Diencephalon (tissue), 1 donor: ENCODE data around the gene LSP1. TPM values are rescaled to one million over a fixed set of nuclear protein-coding genes. Genes with fewer than 3 reads are reported as not detected.

ENCODE experiments used
- small RNA-seq: library from RNA; depleted of rRNA; stranded (forward); fragments of <200 nt; gene quantifications from one replicate; pipeline ENCODE3, GENCODE V24; 2014
- total RNA-seq: library from RNA; depleted of rRNA; stranded (reverse); fragments of >200 nt; gene quantifications from one replicate; pipeline ENCODE4 v1.2.3, GENCODE V29; 2014

LSP1 gene, protein sequence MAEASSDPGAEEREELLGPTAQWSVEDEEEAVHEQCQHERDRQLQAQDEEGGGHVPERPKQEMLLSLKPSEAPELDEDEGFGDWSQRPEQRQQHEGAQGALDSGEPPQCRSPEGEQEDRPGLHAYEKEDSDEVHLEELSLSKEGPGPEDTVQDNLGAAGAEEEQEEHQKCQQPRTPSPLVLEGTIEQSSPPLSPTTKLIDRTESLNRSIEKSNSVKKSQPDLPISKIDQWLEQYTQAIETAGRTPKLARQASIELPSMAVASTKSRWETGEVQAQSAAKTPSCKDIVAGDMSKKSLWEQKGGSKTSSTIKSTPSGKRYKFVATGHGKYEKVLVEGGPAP
- 1.2 TPM for total RNA-seq

DNA sequence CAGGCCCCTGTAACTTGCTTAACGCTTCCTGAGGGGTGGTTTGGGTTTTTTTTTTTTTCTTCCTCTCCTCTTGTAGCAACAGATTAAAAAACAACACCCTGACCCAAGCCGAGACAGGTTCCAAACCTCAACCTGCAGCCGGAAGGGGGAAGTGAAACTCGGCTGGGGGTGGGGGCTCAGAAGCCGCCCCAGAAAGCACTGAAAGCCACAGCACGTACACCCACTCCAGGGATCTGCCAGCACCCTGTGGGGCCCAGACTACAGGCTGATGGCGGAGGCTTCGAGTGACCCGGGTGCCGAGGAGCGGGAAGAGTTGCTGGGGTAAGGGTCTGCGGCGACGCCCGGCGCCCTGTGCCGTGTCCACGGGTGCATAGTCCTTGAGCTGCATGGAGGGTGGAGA, at the start of gene LSP1:
LSP1 (plus strand) TSS at position 208 of the 400 bp plus-strand sequence; CDS start at position 269, 61 bp downstream.

DNA sequence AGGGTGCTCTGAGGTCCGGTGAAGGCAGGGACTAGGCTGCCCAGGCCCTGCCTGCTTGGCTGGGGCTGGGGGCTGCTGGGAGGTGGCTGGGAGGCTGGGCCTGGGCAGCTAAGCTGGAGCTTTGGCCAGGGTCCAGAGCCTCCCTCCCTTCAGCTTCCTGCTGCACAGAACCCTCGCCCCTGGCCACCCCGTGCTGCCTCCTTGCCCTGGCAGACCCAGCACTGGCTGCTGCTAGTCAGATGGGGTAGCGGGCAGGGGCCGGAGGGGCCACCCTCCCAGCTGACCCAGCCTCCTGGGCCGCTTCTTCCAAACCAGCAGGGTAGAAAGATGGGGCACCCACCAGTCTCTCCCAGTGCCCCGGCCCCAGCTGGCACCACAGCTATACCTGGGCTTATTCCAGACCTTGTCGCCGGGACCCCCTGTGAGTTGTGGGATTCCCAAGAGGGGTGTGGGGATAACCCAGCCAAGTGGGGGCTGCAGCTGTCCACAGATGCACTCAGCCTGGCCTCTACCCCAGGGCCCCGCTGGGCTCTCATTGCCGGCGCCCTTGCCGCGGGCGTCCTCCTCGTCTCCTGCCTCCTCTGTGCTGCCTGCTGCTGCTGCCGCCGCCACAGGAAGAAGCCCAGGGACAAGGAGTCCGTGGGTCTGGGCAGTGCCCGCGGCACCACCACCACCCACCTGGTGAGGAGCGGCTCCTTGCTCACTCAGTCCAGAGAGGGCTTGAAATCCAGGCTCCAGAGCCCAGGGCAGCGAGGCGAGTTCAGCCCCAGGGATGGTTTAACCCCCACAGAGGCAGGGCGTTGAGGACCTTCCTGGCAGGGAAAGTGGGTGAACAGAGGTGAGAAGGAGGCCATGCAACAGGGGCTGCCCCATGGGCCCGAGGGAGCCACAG, 17.9 kb upstream of the LSP1 start, which contains the start of gene SYT8:
SYT8 (plus strand) TSS at position 212 of the 892 bp plus-strand sequence; CDS start at position 328, 116 bp downstream.

DNA sequence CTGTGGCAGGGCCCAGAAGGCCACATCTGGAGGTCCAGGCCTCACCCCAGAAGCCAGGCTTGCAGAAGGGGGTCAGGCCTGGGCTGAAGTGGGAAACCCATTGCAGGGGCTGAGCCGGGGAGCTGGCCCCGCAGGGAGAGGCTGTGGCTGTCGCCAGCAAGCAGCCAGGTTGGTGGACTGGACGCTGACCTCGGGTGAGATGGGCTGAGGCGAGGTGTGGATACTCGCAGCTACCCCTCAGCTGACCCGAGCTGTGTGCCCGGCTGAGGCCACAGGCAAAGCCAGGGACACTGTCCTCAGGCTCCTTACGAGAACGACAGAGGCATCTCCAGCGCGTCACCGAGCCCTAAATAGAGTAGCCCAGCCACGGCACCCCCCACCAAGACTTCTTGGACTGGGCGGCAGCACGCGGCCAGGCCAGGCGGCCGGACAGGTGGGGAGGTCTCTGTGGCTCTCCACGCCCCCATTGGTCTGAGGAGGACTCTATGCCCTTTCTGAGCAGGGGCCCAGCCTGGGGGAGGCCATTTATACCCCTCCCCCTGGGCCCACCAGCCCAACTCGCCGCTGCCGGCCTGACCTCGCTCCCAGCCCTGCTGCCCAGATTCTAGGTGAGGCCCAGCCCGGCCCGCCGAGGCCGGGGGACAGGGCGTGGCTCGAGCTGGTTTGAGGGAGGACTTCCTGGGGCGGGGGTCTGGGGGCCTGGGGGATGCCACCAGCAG, 14.3 kb upstream of the LSP1 start, which contains the start of gene TNNI2:
TNNI2 (plus strand) TSS at position 556 of the 719 bp plus-strand sequence. CDS start 716 bp downstream, outside the sequence.

DNA sequence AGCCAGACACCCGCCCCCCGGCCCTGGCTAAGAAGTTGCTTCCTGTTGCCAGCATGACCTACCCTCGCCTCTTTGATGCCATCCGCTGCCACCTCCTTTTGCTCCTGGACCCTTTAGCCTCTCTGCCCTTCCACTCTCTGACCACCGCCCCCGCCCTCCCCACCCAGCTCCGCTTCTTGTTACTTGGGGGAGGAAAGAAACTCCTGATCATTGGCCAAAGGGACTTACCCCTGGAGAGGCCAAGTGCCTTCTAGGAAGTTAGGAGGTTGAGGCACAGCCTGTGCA, 38.9 kb downstream of the LSP1 start, which contains the start of gene PRR33:
PRR33 (minus strand) TSS at position 65 of the 285 bp plus-strand sequence. CDS start 1,311 bp downstream, outside the sequence.

DNA sequence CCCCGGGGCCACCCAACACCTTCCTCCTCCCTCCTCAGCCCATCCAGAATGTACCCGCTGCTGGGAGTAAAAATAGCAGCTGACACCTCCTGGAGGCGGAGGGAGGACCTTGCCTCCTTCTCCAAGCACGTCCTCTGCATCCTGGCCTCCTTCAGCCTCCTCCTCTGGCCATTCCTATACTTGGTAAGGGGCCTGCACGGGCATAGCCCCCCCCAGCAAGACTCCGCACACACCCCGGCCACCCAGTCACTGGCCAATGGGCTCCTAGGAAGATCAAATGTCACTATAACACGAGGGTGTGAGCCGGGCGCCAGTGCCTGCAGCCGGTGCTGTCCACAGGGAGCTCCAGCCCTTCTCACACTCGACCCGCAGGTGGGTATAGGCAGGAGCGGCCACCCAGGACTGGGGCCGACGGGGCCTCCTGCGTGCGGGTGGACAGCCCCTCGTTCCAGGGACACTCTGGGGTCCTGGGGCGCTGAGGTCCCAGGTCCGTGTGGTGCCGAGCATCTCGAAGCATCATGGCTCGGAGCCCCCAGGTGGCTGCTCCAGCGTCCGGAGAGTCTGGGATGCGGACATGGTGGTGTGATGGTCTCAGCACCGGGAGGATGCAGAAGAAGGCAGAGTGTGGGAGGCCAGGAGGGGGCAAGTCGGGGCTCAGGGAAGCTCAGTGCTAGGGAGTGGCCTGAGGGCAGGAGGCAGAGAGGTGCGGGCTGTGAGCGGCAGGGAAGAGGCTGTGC, 66.7 kb downstream of the LSP1 start, which contains the start of gene TNNT3:
TNNT3 (plus strand) TSS at position 313 of the 737 bp plus-strand sequence. CDS start 3,172 bp downstream, outside the sequence.

Small RNAs within 50 kb of the gene (small RNA-seq; reads per million reads assigned to genes)
- gene AC051649.1 (not detected), gene MIR4298 (not detected)

Other genes starting within 250 kb of the LSP1 start
- gene KRTAP5-3, start 244.6 kb upstream of the LSP1 start, total RNA-seq, result not detected
- gene KRTAP5-4, start 230.9 kb upstream of the LSP1 start, total RNA-seq, result not detected
- gene KRTAP5-5, start 223.3 kb upstream of the LSP1 start, total RNA-seq, result not detected
- gene KRTAP5-6, start 155.9 kb upstream of the LSP1 start, total RNA-seq, result not detected
- gene IFITM10, start 102.5 kb upstream of the LSP1 start, total RNA-seq, result 2.8 TPM
- gene CTSD, start 89.2 kb upstream of the LSP1 start, total RNA-seq, result 55.8 TPM
- not detected for gene SYT8, start 18.1 kb upstream of the LSP1 start, total RNA-seq
- not detected for gene TNNI2, start 14.1 kb upstream of the LSP1 start, total RNA-seq
- gene PRR33, start 38.8 kb downstream of the LSP1 start, total RNA-seq, result not detected
- gene TNNT3, start 66.6 kb downstream of the LSP1 start, total RNA-seq, result not detected
- gene MRPL23, start 94.2 kb downstream of the LSP1 start, total RNA-seq, result 30.0 TPM
- 9.5 TPM for gene H19, start 144.8 kb downstream of the LSP1 start, total RNA-seq